ENCODE results near the gene ANAPC7. TPM values are rescaled to one million over a fixed set of nuclear protein-coding genes. Genes with fewer than 3 reads are reported as not detected.

The ANAPC7 gene
- total RNA-seq, 1 experiment from 2014 or later, result 91.1 TPM

GRCh38 chr12:110343736-110344555 lies 59.6 kb downstream of the ANAPC7 start:
- Mint-ChIP-seq H3K4me1 (no peaks in the 10 kb centered on the region), H3K9me3 (no peaks in the 10 kb centered on the region), H3K36me3 (ENCODE audit: insufficient read depth in 1 of 3, low read depth in 3 of 3) (peaks cover 79 to 98% (median 97%) of the 10 kb centered on the region in 3 experiments; a peak in 6 of 7 replicates), H3K27ac (no peak overlapping the region), H3K27me3 (ENCODE audit: low read depth) (no peaks in the 10 kb centered on the region), H3K4me3 (no peak overlapping the region)
- no peak overlapping the region for H3K27ac ChIP-seq (ENCODE audit: insufficient read length, low read depth, low read length)
- H2BK5ac ChIP-seq (ENCODE audit: insufficient read length, low read length), result no peak overlapping the region
- no peak overlapping the region for H3K4me2 ChIP-seq (ENCODE audit: insufficient read depth, insufficient read length, low read length)
- no peak overlapping the region for H2BK20ac ChIP-seq (ENCODE audit: low read depth, low read length, poor library complexity, severe bottlenecking)
- H2BK12ac ChIP-seq (ENCODE audit: insufficient read length, low read depth, low read length), result no peak overlapping the region
- no peak overlapping the region for H2AFZ ChIP-seq (ENCODE audit: low read length)
- no peaks in the 10 kb centered on the region for H3K79me1 ChIP-seq (ENCODE audit: insufficient read depth, low read depth, low read length, poor library complexity, severe bottlenecking)
- H3K4ac ChIP-seq (ENCODE audit: low read depth, low read length), result no peak overlapping the region
- H4K91ac ChIP-seq (ENCODE audit: insufficient read length, low read depth, low read length), result no peak overlapping the region
- WGBS (ENCODE audit: extremely low coverage, insufficient read length, low lambda C conversion rate), result no CpG with 5 or more reads among the region's 9 CpGs
- H3K9ac ChIP-seq (ENCODE audit: extremely low read depth, insufficient read length, low read length), result no peak overlapping the region
- no peaks in the 10 kb centered on the region for H4K20me1 ChIP-seq (ENCODE audit: control insufficient read depth, insufficient read depth, insufficient read length)
- H3K18ac ChIP-seq (ENCODE audit: insufficient read length, low read depth, low read length), result no peak overlapping the region
- no peak for DNase-seq
- no peak overlapping the region for H3K56ac ChIP-seq (ENCODE audit: insufficient read length, low read depth, low read length)
- H2AK5ac ChIP-seq (ENCODE audit: insufficient read length, low read length), result no peak overlapping the region
- H4K5ac ChIP-seq (ENCODE audit: insufficient read length, low read depth, low read length), result no peak overlapping the region
- H3T11ph ChIP-seq (ENCODE audit: low read length), result no peak overlapping the region
- no peaks in the 10 kb centered on the region for H3K9me3 ChIP-seq (ENCODE audit: control insufficient read depth, low read depth, low read length)
- no peak for TF ChIP-seq CTCF (conservative IDR thresholded peaks at IDR 0.05)
- no peak overlapping the region for H3K14ac ChIP-seq (ENCODE audit: insufficient read depth, low read length)
- H3K23me2 ChIP-seq (ENCODE audit: insufficient read length, low read depth, low read length, poor library complexity, severe bottlenecking), result peaks cover 3% of the 10 kb centered on the region
- H2BK120ac ChIP-seq (ENCODE audit: low read depth, low read length, poor library complexity, severe bottlenecking), result no peak overlapping the region
- H2BK15ac ChIP-seq (ENCODE audit: low read depth, low read length), result no peak overlapping the region
- no peak overlapping the region for H3K23ac ChIP-seq (ENCODE audit: insufficient read length, low read depth, low read length)
- H3K4me1 ChIP-seq (ENCODE audit: insufficient read depth, low read length), result no peaks in the 10 kb centered on the region
- H3K27me3 ChIP-seq (ENCODE audit: insufficient read depth, low read length), result no peaks in the 10 kb centered on the region
- H4K8ac ChIP-seq (replicated peaks; ENCODE audit: insufficient read length, low read depth, low read length), result no peak overlapping the region
- no peaks in the 10 kb centered on the region for H3K79me2 ChIP-seq (ENCODE audit: insufficient read depth, low read length)
